Measurements from ENCODE around the gene KYAT1.

DNA sequence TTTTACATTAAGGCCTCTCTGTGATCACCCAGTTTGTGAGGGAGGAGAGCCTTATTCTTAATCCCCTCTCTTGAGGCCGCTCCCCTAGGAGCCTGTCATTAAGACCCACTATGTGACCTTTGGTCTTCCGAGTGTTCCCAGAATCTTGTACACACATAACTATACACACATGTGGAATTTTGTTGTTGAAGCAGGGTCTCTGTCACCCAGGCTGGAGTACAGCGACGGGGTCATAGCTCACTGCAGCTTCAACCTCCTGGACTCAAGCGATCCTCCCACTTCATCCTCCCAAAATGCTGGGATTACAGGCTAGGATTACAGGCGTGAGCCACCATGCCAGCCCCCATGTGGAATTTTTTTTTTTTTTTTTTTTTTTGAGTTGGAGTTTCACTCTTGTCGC, 24.2 kb upstream of the KYAT1 start:
- TF ChIP-seq CTCF (IDR thresholded peaks at IDR 0.05) (no peak), POLR2A (IDR thresholded peaks at IDR 0.05) (no peak), EP300 (IDR thresholded peaks at IDR 0.05) (no peak)

All from tibial nerve (tissue), 4 donors.